ENCODE results near the gene SBF2.
"Not testable (repeated sequence)": the region's sequence is repeated elsewhere in the genome, so short reads cannot be mapped to it uniquely, and the experiment has no call there.

SBF2 gene

DNA sequence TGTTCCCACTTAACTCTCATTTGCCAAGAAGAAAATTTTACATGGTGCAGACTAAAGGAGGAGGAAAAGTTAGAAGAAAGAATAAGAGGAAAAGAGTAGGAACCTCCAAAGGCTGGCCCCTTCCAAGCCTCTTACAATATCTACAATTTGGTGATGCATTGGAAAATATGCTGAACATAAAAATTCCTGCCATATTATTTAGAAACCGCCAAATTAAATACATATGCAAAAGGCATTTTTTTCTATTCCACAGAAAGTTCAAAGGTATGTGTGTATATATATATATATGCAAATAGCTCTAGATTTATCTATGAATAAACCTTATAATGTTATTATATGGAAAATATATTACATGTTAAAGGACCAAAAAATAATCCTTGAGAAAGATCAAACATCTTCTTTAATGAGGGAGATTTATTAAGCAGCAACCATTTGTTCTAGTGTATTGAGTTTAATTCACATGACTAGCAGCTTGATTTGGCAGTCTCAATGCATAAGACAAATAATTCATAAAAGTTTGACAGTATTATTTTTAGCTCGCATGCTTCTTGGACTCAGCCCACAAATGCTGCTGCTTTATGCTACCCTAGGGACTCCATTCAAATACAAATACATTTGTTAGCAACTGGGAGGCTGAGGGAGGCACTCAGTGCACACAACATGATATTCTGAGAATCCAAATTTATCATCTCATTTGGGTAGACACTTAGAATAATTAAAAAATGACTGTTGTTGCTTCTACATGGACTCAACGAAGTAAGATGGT lies 184.9 kb downstream of the SBF2 start:
- no peak for DNase-seq

DNA sequence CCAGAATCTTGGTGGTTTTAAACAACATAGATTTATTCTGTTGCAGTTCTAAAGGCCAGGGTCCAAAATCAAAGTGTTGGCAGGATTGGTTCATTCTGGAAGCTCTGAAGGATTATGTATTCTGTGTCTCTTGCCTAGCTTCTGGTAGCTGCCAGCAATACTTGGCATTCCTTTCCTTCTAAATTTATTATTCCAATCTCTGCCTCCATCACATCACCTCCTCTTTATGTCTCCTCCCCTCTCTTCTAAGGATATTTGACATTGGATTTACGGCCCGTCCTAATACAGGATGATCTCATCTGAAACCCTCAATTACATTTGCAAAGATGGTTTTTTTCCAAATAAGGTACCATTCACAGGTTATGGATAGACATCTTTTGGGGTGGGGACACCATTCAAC lies 186.5 kb downstream of the SBF2 start:
- no peak for DNase-seq

GRCh38 chr11:10097615-10098014 lies 196.4 kb downstream of the SBF2 start:
- DNase-seq, result no peak

DNA sequence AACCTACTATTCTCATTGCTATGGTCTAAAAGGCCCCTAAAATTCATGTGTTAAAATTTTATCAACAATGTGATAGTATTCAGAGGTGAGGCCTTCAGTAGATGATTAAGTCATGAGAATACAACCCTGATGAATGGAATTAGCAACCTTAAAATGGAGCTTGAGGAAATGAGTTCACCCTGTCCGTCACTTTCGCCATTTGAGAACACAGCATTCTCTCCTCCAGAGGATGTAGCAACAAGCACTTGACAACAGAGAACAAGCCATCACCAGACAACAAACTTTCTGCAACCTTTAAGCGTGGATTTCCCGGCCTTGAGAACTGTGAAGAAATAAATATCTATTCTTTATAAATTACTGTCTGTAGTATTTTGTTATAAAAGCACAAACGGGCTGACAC lies 197.0 kb downstream of the SBF2 start:
- no peak for DNase-seq

DNA sequence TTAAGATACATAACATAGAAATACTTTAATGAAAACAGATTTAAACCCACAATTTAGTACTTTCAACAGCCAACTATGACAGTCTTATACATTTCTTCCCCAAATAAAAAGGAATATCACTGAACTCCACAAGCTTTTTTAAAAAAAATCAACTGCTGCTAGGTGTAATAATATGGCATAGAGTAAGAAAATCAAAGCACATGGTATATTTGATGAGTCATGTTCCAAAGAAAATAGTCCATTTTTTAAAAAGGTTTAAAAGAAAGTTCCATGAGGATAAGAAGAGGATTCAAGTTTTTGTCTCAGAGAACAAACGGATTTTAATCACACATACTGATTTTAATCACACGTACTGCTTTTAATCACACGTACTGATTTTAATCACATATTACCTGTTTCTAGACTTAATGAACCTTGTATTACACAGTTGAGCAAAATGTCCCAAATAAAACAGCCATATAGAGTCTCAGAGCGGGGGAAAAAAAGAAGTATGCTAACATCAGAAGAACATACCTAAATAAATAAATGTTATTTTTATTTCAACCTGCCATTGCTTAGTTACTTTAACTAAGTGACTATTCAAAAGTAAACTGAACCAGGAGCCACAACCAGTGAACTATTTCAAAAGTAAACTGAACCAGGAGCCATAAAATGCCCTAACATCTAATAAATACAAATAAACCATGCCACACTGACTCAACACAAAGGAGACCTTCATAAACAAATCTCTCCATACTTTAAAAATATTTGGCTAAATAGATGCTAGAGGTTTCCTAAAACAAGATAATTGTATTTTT lies 198.4 kb downstream of the SBF2 start:
- DNase-seq, result no peak

GRCh38 chr11:10092426-10092825 lies 201.6 kb downstream of the SBF2 start:
- DNase-seq, result no peak

DNA sequence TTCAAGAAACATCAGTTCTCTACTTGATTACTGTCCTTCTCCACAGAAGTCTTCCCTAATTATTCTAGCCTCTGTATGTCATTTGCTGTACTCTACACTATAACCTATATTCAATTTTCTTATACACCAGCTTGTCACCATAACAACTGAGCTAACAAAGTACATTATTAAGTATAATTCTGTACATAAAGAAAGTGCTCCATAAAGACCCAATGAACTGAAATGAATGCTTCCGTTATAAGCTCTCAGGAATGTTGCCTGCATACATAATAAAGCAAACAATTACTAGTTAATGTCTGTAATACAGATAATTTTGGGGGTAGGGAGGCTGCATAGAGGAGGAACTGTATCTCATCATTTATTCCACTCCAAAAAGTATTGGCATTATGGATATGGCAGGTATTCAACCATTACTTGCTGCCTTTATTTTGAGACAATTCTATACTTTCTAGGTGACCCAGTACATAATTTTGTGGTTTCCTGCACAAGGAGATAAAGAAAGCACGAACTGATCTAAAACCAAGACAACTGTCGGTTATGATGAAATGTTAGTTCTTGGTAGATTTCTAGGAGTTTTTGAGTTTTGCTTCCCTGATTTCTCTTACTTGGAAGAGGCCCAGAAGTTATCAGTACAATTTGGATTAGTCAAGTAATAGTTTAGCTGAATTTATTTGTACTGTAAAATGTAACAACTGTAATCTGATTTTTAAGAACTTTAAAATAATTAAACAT lies 202.5 kb downstream of the SBF2 start:
- DNase-seq, result no peak

GRCh38 chr11:10087923-10088225 lies 206.1 kb downstream of the SBF2 start:
- DNase-seq, result not testable (repeated sequence)

DNA sequence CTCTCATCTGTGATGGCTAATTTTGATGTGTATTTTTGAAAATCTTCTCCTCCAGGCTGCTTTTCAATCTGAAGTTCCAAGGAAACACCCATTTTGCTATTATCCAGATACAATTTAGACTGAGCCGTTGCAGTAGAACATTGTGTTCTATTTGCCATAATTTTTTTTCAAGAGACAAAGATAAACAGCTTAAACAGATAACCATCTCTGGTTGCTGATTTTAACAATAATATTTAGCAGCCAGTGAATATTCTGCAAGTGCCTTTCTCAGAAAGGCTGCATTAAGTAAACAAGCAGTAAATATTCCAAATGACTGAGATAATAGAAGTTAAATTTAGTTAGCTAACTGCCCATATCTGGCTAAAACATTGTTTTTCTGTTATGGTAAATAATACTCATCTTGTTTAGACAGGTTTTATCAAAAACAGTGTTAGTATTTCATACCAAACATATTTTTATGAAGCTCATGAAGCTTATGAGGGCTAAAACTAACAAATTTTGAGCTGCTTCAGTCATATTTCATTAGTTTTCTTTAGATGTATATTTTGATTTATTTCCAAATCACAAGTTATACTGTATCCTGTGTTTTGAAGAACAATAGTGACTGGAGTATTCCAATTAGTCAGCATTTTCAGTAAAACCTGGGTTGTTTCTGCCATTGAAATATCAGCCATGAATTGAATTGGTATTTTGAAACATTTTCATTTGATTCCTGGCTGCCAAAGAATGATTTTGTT lies 206.7 kb downstream of the SBF2 start:
- no peak for DNase-seq

- DNase-seq, result no peak
Observed at GRCh38 chr11:10080138-10080537, 213.9 kb downstream of the SBF2 start.

DNA sequence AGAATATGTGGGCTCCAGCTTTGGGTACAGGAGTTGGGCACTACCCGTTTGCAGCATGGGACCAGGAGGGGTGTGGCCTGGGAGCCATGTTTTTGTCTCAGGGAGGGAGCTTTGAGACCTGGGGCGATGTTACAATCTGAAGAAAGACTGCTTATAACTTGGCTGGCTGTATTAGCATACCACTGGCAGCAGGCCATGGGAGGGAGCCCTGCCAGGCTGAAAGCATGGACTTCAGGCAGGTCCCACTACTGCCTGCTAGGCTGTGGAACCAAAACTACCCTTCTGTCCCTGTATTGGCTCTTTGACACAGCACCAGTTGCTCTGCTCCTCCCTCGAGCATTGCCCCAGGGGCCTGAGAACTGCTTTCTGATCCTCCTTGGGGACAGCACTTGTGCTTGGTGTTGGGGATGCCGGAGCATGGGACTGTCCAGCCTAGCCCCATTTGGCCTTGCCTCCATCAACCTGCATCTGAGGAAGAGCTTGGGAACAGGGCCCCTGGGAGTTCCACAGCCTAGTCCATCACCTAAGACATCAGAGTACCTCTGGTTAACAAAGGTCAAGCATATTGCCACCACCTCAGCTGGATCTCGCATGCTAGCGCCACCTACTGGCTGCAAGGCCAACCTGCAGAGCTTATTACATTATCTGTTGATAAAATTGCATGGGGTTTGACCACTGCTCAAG lies 217.4 kb downstream of the SBF2 start:
- no peak for DNase-seq

- no peak for DNase-seq
Observed at GRCh38 chr11:10075141-10075540, 218.9 kb downstream of the SBF2 start.

GRCh38 chr11:10072841-10073240 lies 221.2 kb downstream of the SBF2 start:
- DNase-seq, result no peak

DNA sequence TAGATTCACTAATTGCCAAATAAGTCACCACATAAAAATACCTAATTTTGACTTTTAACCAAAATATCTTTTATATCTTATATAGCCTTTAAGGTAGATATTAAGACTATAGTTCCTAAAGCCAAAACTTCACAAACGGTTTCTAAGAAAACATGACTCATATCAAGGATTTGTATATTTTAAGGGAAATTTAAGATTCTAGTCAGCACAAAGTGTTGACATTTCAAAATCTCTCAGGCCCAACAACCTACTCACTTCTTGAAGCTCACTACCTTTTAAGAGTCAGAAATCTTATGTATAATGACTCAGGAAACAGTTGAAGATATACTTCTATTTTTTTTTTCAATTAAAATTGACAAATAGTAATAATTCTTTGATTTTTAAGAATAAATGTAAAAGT lies 221.9 kb downstream of the SBF2 start:
- no peak for DNase-seq

- DNase-seq, result no peak
Observed at GRCh38 chr11:10067629-10068300, 226.3 kb downstream of the SBF2 start.

DNA sequence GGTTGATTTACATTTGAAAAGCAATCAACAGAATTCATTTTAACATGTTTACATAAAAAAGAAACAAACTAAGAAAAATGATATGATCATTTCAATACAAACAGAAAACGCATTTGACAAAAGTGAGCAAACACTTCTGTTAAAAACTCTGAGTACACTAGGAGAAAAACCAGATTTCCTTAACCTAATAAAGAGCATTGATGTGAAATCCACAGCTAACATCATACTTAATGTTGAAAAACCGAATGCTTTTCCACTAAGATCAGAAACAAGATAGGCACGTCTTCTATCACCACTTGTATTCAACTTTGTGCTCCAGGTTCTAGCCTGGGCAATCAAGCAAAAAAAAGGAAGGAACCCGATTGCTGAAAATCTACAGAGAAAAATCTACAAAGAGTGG lies 227.6 kb downstream of the SBF2 start:
- no peak for DNase-seq

DNA sequence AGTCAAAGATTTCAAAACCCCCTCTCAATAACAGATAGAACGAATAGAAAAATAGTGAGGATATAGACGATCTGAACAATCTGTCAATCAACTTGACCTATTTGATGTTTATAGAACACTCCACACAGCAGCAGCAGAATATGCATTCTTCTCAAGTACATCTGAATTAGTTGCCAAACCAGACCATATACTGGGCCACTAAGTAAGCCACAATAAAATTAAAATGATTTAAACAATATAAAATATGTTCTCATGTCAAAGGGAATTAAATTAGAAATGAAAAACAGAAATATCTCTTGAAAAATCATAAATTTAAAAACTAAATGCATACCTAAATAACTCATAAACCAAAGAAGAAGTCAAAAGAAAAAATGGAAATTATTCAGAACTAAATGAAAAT lies 229.2 kb downstream of the SBF2 start:
- DNase-seq, result no peak

GRCh38 chr11:10058356-10058755 lies 235.7 kb downstream of the SBF2 start:
- DNase-seq, result no peak

DNA sequence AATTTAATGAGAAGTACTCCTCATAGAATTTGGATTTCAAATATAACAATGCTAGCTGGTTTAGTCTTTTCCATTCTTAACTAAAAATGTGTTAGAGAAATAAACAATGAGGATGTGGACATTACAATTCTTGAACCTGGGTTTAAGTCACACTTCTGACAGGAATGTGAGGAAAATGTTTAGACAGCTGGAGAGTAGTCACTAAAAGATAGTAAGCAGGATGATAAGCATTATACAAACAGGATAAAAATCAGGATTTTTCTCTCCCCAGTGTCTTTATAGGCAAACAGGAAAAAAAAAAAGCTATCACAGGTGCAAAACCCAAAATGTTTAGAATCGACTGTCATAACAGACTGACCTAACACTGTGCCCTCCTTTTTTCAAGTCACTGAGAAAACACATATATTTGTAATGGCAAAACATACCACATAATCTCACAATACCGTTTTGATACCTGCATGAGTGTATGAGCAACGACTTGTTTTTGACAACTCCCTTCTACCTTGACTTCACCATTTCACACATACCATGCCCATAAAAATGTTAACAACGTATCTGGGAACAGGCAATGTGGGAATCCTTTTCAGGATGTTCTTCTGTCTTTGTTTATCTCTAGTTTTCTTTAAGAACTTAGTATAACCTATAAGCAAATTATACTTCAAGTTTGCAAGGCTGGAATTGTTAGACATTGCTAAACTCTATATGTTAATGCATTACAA lies 242.0 kb downstream of the SBF2 start:
- DNase-seq, result no peak

DNA sequence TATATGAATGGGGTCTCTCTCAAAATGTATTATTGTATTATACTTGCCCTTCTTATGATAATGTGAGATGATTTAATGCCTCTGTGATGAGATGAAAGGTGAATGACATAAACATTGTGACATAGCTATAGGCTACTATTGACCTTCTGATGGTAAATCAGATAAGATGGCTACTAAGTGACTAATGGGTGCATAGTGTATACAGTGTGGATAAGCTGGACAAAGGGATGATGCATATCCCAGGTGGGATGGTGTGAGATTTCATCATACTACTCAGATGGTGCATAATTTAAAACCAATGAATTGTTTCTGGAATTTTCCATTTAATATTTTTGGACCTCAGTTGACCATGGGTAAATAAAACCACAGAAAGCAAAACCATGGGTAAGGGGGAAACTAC lies 243.5 kb downstream of the SBF2 start:
- no peak for DNase-seq

GRCh38 chr11:10049756-10050155 lies 244.3 kb downstream of the SBF2 start:
- DNase-seq, result no peak
